Measurements from ENCODE around the gene RPL10. TPM values are rescaled to one million over a fixed set of nuclear protein-coding genes. Genes with fewer than 3 reads are reported as not detected.

The RPL10 gene
- total RNA-seq, 4 donors from 2014 or later = 4,372 to 6,501 (median 5,244) TPM

- no peaks in the 10 kb centered on the region for H3K9me3 ChIP-seq
- H3K27me3 ChIP-seq = no peaks in the 10 kb centered on the region
- TF ChIP-seq CTCF (IDR thresholded peaks at IDR 0.05) (no peak), EP300 (IDR thresholded peaks at IDR 0.05) (no peak), POLR2A (IDR thresholded peaks at IDR 0.05) (no peak)
- no peak overlapping the region for H3K4me3 ChIP-seq
- no peak overlapping the region for H3K27ac ChIP-seq
- H3K36me3 ChIP-seq = peaks cover 0 to 43% (median 0%) of the 10 kb centered on the region in 3 donors
- H3K4me1 ChIP-seq = peaks cover 0 to 16% (median 0%) of the 10 kb centered on the region in 4 donors
- WGBS, 2 donors = 92 to 94% methylated on average over 8 to 17 of the region's 18 CpGs
- DNase-seq (ENCODE audit: low spot score in 2 of 2) = no peak
Observed at GRCh38 chrX:154449618-154450017, 51.4 kb downstream of the RPL10 start.

DNA sequence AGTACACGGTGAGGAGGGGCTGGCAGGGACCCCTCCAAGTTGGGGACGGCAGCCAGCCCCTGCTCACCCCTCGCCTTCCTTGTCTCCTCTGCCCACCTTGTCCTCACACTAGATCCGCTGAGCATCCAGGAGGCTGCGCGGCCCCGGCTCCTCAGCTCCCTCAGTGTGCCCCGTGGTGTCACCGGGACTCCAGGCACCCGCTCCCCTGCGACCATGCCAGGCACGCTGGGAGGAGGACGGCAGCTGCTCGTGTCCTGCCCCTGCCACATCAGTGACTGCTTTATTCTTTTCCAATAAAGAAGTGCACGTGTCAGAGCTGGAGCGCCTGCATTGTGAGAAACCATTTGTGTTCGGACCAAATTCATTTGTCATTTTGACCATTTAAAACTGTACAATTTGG lies 52.1 kb downstream of the RPL10 start:
- Histone ChIP-seq H3K4me1 (peaks cover 0 to 9% (median 0%) of the 10 kb centered on the region in 4 donors), H3K27ac (no peak overlapping the region), H3K27me3 (no peaks in the 10 kb centered on the region), H3K4me3 (no peak overlapping the region), H3K36me3 (peaks cover 0 to 43% (median 0%) of the 10 kb centered on the region in 3 donors), H3K9me3 (no peaks in the 10 kb centered on the region)
- TF ChIP-seq EP300 (IDR thresholded peaks at IDR 0.05) (no peak), CTCF (IDR thresholded peaks at IDR 0.05) (no peak), POLR2A (IDR thresholded peaks at IDR 0.05) (no peak)
- no peak for DNase-seq (ENCODE audit: low spot score in 2 of 2)
- 87 to 92% methylated on average over 13 to 17 of the region's 17 CpGs for WGBS, 2 donors

Small RNA genes lying within 50 kb of the gene (small RNA-seq; reads per million reads assigned to genes)
- gene MIR6858 = not detected
- gene SNORA70 = not detected

Other genes starting within 250 kb of the RPL10 start
- not detected for gene OPN1MW, start 215.8 kb upstream of the RPL10 start, total RNA-seq
- gene OPN1MW2, start 178.6 kb upstream of the RPL10 start, total RNA-seq = not detected
- not detected for gene OPN1MW3, start 140.8 kb upstream of the RPL10 start, total RNA-seq
- not detected for gene TEX28, start 103.3 kb upstream of the RPL10 start, total RNA-seq
- not detected for gene TKTL1, start 102.6 kb upstream of the RPL10 start, total RNA-seq
- gene FLNA, start 23.7 kb upstream of the RPL10 start, total RNA-seq = 1,000 to 10,000 TPM in 3 of 4 donors, 100 to 1,000 TPM in 1; 995 to 1,349 (median 1,139) TPM
- 10 to 100 TPM; 38.0 to 72.6 (median 46.7) TPM for gene EMD, start 19.1 kb upstream of the RPL10 start, total RNA-seq
- 10 to 100 TPM; 21.4 to 36.0 (median 28.6) TPM for gene DNASE1L1, start 10.9 kb downstream of the RPL10 start, total RNA-seq
- 100 to 1,000 TPM in 2 of 4 donors, 10 to 100 TPM in 2; 78.9 to 138 (median 97.7) TPM for gene TAFAZZIN, start 13.2 kb downstream of the RPL10 start, total RNA-seq
- 10 to 100 TPM; 42.9 to 59.7 (median 50.4) TPM for gene ATP6AP1, start 30.3 kb downstream of the RPL10 start, total RNA-seq
- 100 to 1,000 TPM; 114 to 179 (median 152) TPM for gene GDI1, start 38.8 kb downstream of the RPL10 start, total RNA-seq
- 10 to 100 TPM; 47.5 to 90.6 (median 63.0) TPM for gene FAM50A, start 45.8 kb downstream of the RPL10 start, total RNA-seq
- gene PLXNA3, start 59.9 kb downstream of the RPL10 start, total RNA-seq = 10 to 100 TPM; 17.0 to 44.4 (median 24.2) TPM
- gene LAGE3, start 80.9 kb downstream of the RPL10 start, total RNA-seq = 10 to 100 TPM; 18.8 to 46.5 (median 35.0) TPM
- 10 to 100 TPM; 39.0 to 58.5 (median 43.4) TPM for gene UBL4A, start 88.2 kb downstream of the RPL10 start, total RNA-seq
- 10 to 100 TPM; 17.8 to 40.6 (median 27.0) TPM for gene SLC10A3, start 92.3 kb downstream of the RPL10 start, total RNA-seq
- 10 to 100 TPM; 40.9 to 76.5 (median 55.7) TPM for gene FAM3A, start 117.9 kb downstream of the RPL10 start, total RNA-seq
- 10 to 100 TPM; 30.6 to 89.7 (median 41.8) TPM for gene G6PD, start 148.5 kb downstream of the RPL10 start, total RNA-seq
- gene IKBKG, start 149.2 kb downstream of the RPL10 start, total RNA-seq = 10 to 100 TPM; 14.2 to 43.1 (median 29.0) TPM
- not detected for gene CTAG1A, start 186.8 kb downstream of the RPL10 start, total RNA-seq
- gene CTAG1B, start 220.9 kb downstream of the RPL10 start, total RNA-seq = not detected

Measured in tibial nerve (tissue), 4 donors.